HG03045 (cell line): Measurements from ENCODE around the gene DNMT3L.
"Not testable (repeated sequence)": the region's sequence is repeated elsewhere in the genome, so short reads cannot be mapped to it uniquely, and the experiment has no call there.

Experiments used
- ATAC-seq: cut with Tn5 transposase; IDR thresholded peaks from one replicate; pipeline ENCODE4 v1.9.1; 2021; ENCODE audit warnings: mild to moderate bottlenecking, moderate library complexity; ENCODE audit not compliant: unreplicated experiment

Gene DNMT3L

GRCh38 chr21:44202590-44203299 lies 59.0 kb downstream of the DNMT3L start:
- not testable (repeated sequence) for ATAC-seq

GRCh38 chr21:44199997-44200396 lies 61.7 kb downstream of the DNMT3L start:
- not testable (repeated sequence) for ATAC-seq

- ATAC-seq: no peak
Measured at GRCh38 chr21:44199448-44199847, 62.2 kb downstream of the DNMT3L start.

DNA sequence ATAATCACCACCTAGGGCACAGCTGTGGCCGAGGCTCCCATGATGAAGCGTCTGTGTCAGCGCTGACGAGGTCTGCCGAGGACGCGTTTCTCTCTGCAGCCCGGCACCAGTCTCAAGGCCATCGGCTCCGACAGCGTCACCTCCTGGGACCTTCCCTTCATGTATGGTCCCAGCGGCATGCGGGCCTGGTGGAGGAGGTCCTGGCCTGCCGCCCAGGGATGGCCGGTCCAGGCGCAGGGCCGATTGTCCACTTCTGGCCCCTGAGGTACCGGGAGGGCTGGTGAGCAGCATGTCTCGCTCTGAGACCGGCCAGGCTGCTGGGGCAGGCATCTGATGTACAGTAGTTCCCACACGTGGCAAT lies 64.6 kb downstream of the DNMT3L start:
- ATAC-seq: not testable (repeated sequence)
